A673 (cell line): Measurements from ENCODE around the gene RNF157.

ENCODE experiments used
- CTCF ChIP-seq: fragments of 300-800, 200-600 bp; sonication (generic); conservative IDR thresholded peaks from 2 replicates; pipeline ENCODE4 v1.5.1; 2017; ENCODE audit warnings: low read depth, mild to moderate bottlenecking, antibody characterized with exemption, low read length, moderate library complexity, mixed read lengths
- EZH2 ChIP-seq: fragments of 200-600 bp; sonication (generic); IDR thresholded peaks from 2 replicates; pipeline ENCODE4 v1.6.1; 2017; ENCODE audit warnings: borderline replicate concordance, low read depth, mild to moderate bottlenecking, mixed read lengths, antibody characterized with exemption, low read length; ENCODE audit not compliant: poor library complexity, severe bottlenecking

- TF ChIP-seq CTCF (no peak), EZH2 (no peak)
Measured at GRCh38 chr17:76199469-76199868, 40.8 kb downstream of the RNF157 start.
